Neural crest cell (in vitro differentiated cells): Measurements from ENCODE around the gene TAS2R40. TPM values are rescaled to one million over a fixed set of nuclear protein-coding genes. Genes with fewer than 3 reads are reported as not detected.

Experiments used
- DNase-seq: peaks from one replicate; pipeline ENCODE4 v3.0.0; 2021; ENCODE audit warnings: low read depth, mixed read lengths, low spot score
- H3K27ac Mint-ChIP-seq: one replicate; pipeline ENCODE4 v1.8.0; 2021; ENCODE audit warnings: mild to moderate bottlenecking, mixed read lengths; ENCODE audit not compliant: unreplicated experiment
- H3K27me3 Mint-ChIP-seq: 2 replicates; pipeline ENCODE4 v1.8.0; 2021; ENCODE audit warnings: low read depth, mild to moderate bottlenecking, mixed read lengths
- H3K36me3 Mint-ChIP-seq: 2 replicates; pipeline ENCODE4 v1.8.0; 2021; ENCODE audit warnings: low read depth, mild to moderate bottlenecking, mixed read lengths
- H3K4me1 Mint-ChIP-seq: 2 replicates; pipeline ENCODE4 v1.8.0; 2021; ENCODE audit warnings: mixed read lengths
- H3K4me3 Mint-ChIP-seq: one replicate; pipeline ENCODE4 v1.8.0; 2021; ENCODE audit warnings: mild to moderate bottlenecking, mixed read lengths
- H3K9me3 Mint-ChIP-seq: 2 replicates; pipeline ENCODE4 v1.8.0; 2021; ENCODE audit warnings: mixed read lengths
- total RNA-seq: library from RNA; stranded (reverse); gene quantifications from 2 replicates; pipeline ENCODE4 v1.2.1, GENCODE V29; 2021
- TF ChIP-seq, protein P1 (sequence below): fragments of 200-600 bp; sonication (generic); conservative IDR thresholded peaks from 2 replicates; pipeline ENCODE4 v1.5.0; 2021; ENCODE audit warnings: antibody characterized with exemption, mild to moderate bottlenecking

The TAS2R40 gene
- total RNA-seq, 1 donor from 2014 or later, result not detected

DNA sequence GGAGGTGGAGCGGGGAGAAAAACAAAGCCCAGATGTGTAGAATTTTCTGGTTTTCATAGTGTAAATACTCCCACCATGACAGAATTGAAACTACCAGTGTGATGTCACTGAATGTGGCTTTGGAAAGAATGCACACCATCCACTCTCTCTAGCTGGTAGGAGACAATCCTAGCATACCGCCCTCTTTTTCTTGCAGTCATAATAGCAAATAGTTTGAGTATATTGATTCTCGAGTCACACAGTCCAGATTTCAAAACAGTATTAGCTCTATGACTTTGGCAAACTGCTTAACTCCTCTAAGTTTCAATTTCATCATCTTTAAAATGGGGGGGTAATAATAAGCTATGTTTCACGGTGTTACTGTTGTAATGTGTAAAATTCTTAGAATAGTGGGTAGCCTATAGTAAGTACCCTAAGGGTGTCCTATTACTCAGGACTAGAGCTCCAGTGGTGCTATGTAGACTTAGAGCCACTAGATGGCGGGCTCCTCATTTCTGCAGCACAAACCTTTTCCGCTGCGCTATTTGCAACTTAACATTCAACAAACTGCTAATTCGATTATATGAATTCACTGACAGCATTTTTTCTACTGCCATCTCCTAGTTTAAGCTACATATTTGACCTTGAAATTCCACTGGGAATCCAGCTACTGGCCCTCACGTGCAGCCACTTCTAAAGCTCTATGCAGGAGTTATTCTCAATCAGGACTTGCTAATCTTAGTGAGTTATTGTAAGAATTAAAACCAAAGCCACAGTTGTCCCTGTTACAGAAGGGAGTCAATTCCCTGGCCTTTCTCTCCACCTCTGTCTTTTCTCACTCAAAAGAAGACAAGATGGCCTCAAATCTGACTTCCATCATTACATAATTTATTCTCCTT, 18.7 kb downstream of the TAS2R40 start:
- Mint-ChIP-seq H3K27ac (no peak overlapping the region), H3K9me3 (peaks cover 13% of the 10 kb centered on the region), H3K27me3 (peaks cover 3% of the 10 kb centered on the region), H3K36me3 (peaks cover 8% of the 10 kb centered on the region), H3K4me3 (no peak overlapping the region), H3K4me1 (peaks cover 18% of the 10 kb centered on the region)
- peak; percentile 46 for DNase-seq
- TF ChIP-seq, protein P1, sequence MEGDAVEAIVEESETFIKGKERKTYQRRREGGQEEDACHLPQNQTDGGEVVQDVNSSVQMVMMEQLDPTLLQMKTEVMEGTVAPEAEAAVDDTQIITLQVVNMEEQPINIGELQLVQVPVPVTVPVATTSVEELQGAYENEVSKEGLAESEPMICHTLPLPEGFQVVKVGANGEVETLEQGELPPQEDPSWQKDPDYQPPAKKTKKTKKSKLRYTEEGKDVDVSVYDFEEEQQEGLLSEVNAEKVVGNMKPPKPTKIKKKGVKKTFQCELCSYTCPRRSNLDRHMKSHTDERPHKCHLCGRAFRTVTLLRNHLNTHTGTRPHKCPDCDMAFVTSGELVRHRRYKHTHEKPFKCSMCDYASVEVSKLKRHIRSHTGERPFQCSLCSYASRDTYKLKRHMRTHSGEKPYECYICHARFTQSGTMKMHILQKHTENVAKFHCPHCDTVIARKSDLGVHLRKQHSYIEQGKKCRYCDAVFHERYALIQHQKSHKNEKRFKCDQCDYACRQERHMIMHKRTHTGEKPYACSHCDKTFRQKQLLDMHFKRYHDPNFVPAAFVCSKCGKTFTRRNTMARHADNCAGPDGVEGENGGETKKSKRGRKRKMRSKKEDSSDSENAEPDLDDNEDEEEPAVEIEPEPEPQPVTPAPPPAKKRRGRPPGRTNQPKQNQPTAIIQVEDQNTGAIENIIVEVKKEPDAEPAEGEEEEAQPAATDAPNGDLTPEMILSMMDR, result peak; percentile 97

DNA sequence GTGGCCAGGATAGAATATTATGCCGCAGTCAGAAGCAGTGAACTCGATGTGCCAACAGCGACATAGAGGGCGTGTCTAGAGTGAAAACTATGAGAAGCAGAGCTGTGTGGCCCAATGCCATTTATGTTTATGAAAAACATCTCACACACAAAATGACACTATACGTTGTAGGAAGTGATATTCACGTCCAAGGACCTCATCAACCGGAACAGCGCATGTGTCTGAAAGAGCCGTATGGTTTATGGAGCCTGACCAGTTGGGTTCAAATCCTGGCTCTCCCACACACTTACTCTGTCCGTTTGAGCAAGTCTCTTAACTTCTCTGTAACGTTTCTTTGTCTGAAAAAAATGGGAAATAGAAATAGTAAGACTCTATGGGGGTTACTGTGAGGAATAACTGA, 20.5 kb downstream of the TAS2R40 start:
- DNase-seq, result no peak
- Mint-ChIP-seq H3K27ac (no peak overlapping the region), H3K36me3 (peaks cover 2% of the 10 kb centered on the region), H3K4me1 (peaks cover 18% of the 10 kb centered on the region), H3K27me3 (no peaks in the 10 kb centered on the region), H3K9me3 (peaks cover under 1% of the 10 kb centered on the region), H3K4me3 (no peak overlapping the region)
- TF ChIP-seq, protein P1, result no peak

DNA sequence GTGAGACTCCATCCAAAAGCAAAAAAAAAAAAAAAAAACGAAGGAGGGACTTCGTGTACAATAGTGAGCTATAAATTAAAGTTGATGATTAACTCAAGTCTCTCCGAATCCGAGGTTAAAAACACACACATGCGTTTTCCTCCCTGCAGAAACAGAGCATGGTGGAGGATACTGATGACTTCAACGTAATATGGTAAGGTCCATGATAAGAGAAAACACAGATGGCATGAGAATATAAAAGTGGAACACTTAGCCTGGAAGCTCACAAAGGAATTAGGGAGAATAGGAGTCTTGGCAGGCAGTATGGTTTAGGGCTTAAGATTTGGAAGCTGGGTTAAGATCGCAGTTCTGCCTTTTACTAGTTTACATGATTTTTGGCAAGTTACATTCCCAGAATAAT, 21.3 kb downstream of the TAS2R40 start:
- H3K27ac Mint-ChIP-seq, result no peak overlapping the region
- H3K9me3 Mint-ChIP-seq, result no peaks in the 10 kb centered on the region
- peaks cover 2% of the 10 kb centered on the region for H3K36me3 Mint-ChIP-seq
- TF ChIP-seq, protein P1, result no peak
- no peak for DNase-seq
- no peaks in the 10 kb centered on the region for H3K27me3 Mint-ChIP-seq
- no peak overlapping the region for H3K4me3 Mint-ChIP-seq
- peaks cover 18% of the 10 kb centered on the region for H3K4me1 Mint-ChIP-seq

DNA sequence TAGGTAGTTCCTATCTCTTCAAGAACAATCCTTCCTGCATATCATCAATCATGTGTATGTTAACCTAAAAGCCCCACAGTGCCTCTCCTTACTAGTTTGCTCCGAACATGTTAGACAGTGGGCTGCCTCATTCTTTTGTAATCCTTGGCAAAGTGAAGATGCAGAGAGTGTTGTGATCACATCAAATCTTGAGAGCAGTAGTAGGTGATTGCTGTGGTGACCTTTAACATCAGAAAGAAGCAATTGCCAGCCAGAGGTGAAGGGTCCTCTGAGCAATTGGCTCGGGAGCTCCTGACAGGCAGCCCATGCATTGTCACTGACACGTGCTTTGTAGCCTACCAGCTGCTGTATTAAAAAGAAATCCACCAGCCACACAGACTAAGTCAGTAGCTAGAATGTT, 21.8 kb downstream of the TAS2R40 start:
- no peak for DNase-seq
- TF ChIP-seq, protein P1, result no peak
- peaks cover 2% of the 10 kb centered on the region for H3K36me3 Mint-ChIP-seq
- H3K4me1 Mint-ChIP-seq, result peaks cover 18% of the 10 kb centered on the region
- no peaks in the 10 kb centered on the region for H3K27me3 Mint-ChIP-seq
- H3K27ac Mint-ChIP-seq, result no peak overlapping the region
- no peak overlapping the region for H3K4me3 Mint-ChIP-seq
- no peaks in the 10 kb centered on the region for H3K9me3 Mint-ChIP-seq

DNA sequence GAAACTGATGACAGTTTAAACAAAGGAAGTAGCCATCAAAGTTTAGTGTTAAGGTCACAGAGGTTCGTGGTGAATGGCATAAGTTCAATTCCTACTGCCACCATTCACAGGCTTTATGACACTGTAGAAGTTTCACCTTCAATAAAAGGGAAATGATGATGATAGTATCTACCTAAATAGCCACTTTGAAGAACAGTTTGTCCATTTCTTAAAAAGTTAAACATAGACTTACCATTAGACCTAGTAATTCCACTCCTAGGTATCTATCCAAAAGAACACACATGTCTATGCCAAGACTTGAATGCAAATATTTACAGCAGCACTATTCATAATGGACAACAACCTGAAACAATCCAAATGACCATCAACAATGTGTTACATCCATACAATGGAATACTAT, 22.5 kb downstream of the TAS2R40 start:
- TF ChIP-seq, protein P1, result no peak
- H3K36me3 Mint-ChIP-seq, result no peaks in the 10 kb centered on the region
- H3K27me3 Mint-ChIP-seq, result no peaks in the 10 kb centered on the region
- DNase-seq, result no peak
- H3K9me3 Mint-ChIP-seq, result no peaks in the 10 kb centered on the region
- no peak overlapping the region for H3K27ac Mint-ChIP-seq
- H3K4me1 Mint-ChIP-seq, result peaks cover 25% of the 10 kb centered on the region
- H3K4me3 Mint-ChIP-seq, result no peak overlapping the region
